K562 (cell line): Measurements from ENCODE around the gene FAM193A. TPM values are rescaled to one million over a fixed set of nuclear protein-coding genes. Genes with fewer than 3 reads are reported as not detected.

Source experiments
- ATAC-seq: fragments of 200-7000 bp; cut with Tn5 transposase; 3 replicates; pipeline ENCODE4 v1.9.1; 2020; ENCODE audit warnings: moderate library complexity
- BruUV-seq: library from RNA; stranded (reverse); fragments of 400-500 nt; replicated peaks from 2 replicates; lab custom pipeline; 2021; lab: Mats Ljungman, UMichigan
- CTCF ChIA-PET: fragments of 300-600 bp; formaldehyde crosslinking; extraction: SDS; loops from one replicate; lab custom pipeline; 2021; ENCODE audit warnings: low intra/inter-chr PET ratio; lab: Yijun Ruan, JAX
- POLR2A ChIA-PET: fragments of 300-600, 350-650 bp; sonication (Branson Sonifier 250); formaldehyde crosslinking; extraction: SDS; loops from one replicate; lab custom pipeline; 2021; ENCODE audit warnings: antibody characterized with exemption, inconsistent platforms; lab: Yijun Ruan, JAX
- DNase-seq, 4 experiments: peaks; one replicate each; pipeline versions ENCODE4 v3.0.0 to v3.0.0-alpha.2; 2011 to 2018; ENCODE audit warnings: low spot score in 3 of 4, mixed read lengths in 3 of 4; ENCODE audit errors: extremely low read depth in 1 of 4
- FAIRE-seq: peaks from 2 replicates; lab custom pipeline; 2011; peaks lifted over from hg19 to GRCh38; lab: Jason Lieb, UNC
- H2AFZ ChIP-seq: 2 replicates; pipeline ENCODE4 v1.6.0; 2011; ENCODE audit warnings: low read depth, low read length, control low read depth, inconsistent platforms
- H3K27ac ChIP-seq: fragments of 200-600 bp; 3 replicates; pipeline ENCODE4 v1.8.0; 2011; ENCODE audit warnings: low read depth, mild to moderate bottlenecking, control low read depth, inconsistent platforms, low read length, moderate library complexity, mixed read lengths; ENCODE audit errors: extremely low read depth
- H3K27me3 ChIP-seq, 2 experiments: fragments of 300-600 bp in 1 of 2; 2 replicates in 1 of 2; 3 replicates in 1 of 2; pipeline versions ENCODE4 v1.6.0 to v1.8.0; 2011; ENCODE audit warnings: inconsistent platforms in 2 of 2, low read length in 2 of 2, mild to moderate bottlenecking in 1 of 2, mixed read lengths in 1 of 2, moderate library complexity in 1 of 2; ENCODE audit not compliant: control insufficient read depth in 2 of 2, insufficient read depth in 2 of 2
- H3K36me3 ChIP-seq: fragments of 300-600 bp; 3 replicates; pipeline ENCODE4 v1.8.0; 2011; ENCODE audit warnings: mild to moderate bottlenecking, low read length, inconsistent platforms; ENCODE audit not compliant: control insufficient read depth, insufficient read depth
- H3K4me1 ChIP-seq, 2 experiments: fragments of 200-600 bp in 1 of 2; replicated peaks in 1 of 2; 2 replicates in 1 of 2; 3 replicates in 1 of 2; pipeline versions ENCODE4 v1.5.1 to v1.8.0; 2011; ENCODE audit warnings: inconsistent platforms in 2 of 2, low read length in 2 of 2, mild to moderate bottlenecking in 1 of 2, mixed read lengths in 1 of 2, moderate library complexity in 1 of 2; ENCODE audit not compliant: control insufficient read depth in 2 of 2, insufficient read depth in 2 of 2
- H3K4me2 ChIP-seq: 2 replicates; pipeline ENCODE4 v1.6.1; 2011; ENCODE audit warnings: low read length, control low read depth, inconsistent platforms, mixed read lengths; ENCODE audit not compliant: insufficient read depth
- H3K4me3 ChIP-seq: fragments of 200-600 bp; sonication (generic), shearing (Covaris generic); 2 replicates; pipeline ENCODE4 v1.5.1; 2016; ENCODE audit warnings: control low read depth, inconsistent platforms
- H3K79me2 ChIP-seq: fragments of 200-600 bp; 3 replicates; pipeline ENCODE4 v1.8.0; 2011; ENCODE audit warnings: low read length, inconsistent platforms; ENCODE audit not compliant: control insufficient read depth, insufficient read depth
- H3K9ac ChIP-seq, 2 experiments: 2 replicates each; pipeline versions ENCODE4 v1.6.0 to v1.6.1; 2011; ENCODE audit warnings: low read depth in 2 of 2, low read length in 2 of 2, control low read depth in 1 of 2, inconsistent platforms in 1 of 2, mild to moderate bottlenecking in 1 of 2, mixed read lengths in 1 of 2; ENCODE audit not compliant: insufficient read depth in 1 of 2
- H3K9me1 ChIP-seq: one replicate; pipeline ENCODE4 v1.6.0; 2011; ENCODE audit warnings: inconsistent platforms, mild to moderate bottlenecking, low read length, moderate library complexity; ENCODE audit not compliant: control insufficient read depth, insufficient read depth
- H3K9me3 ChIP-seq: replicated peaks from 2 replicates; pipeline ENCODE4 v1.5.1; 2011; ENCODE audit warnings: low read depth, low read length, inconsistent platforms; ENCODE audit not compliant: control insufficient read depth, insufficient read depth
- H4K20me1 ChIP-seq: replicated peaks from 2 replicates; pipeline ENCODE4 v1.6.1; 2011; ENCODE audit warnings: low read length, inconsistent platforms, mixed read lengths; ENCODE audit not compliant: control insufficient read depth, insufficient read depth
- BCOR ChIP-seq: fragments of 450-650 bp; IDR thresholded peaks from 2 replicates; pipeline ENCODE4 v1.6.1; 2016
- JUNB ChIP-seq: fragments of 450-650 bp; formaldehyde crosslinking; conservative IDR thresholded peaks from 2 replicates; pipeline ENCODE4 v1.4.0; 2020; ENCODE audit warnings: mild to moderate bottlenecking
- MAFG ChIP-seq: fragments of 450-650 bp; conservative IDR thresholded peaks from 2 replicates; pipeline ENCODE4 v1.6.1; 2016; ENCODE audit warnings: missing genetic modification characterization, missing compliant biosample characterization
- MXD1 ChIP-seq: fragments of 250-450 bp; sonication (Bioruptor Pico); IDR thresholded peaks from 2 replicates; pipeline ENCODE4 v1.8.0; 2021; ENCODE audit warnings: borderline replicate concordance, mild to moderate bottlenecking, moderate library complexity; ENCODE audit not compliant: poor library complexity, severe bottlenecking
- NCOA2 ChIP-seq, 2 experiments: fragments of 450-650 bp; IDR thresholded peaks; 2 replicates each; pipeline ENCODE4 v1.6.1; 2018; ENCODE audit warnings: mild to moderate bottlenecking in 2 of 2, moderate library complexity in 1 of 2; ENCODE audit not compliant: partially characterized antibody in 2 of 2
- RBM25 ChIP-seq: fragments of 200-400 bp; formaldehyde crosslinking; IDR thresholded peaks from 2 replicates; pipeline ENCODE4 v1.6.1; 2018; ENCODE audit warnings: low read length, low read depth, moderate library complexity; ENCODE audit not compliant: severe bottlenecking
- ZKSCAN8 ChIP-seq: fragments of 200-800 bp; sonication (Bioruptor generic); IDR thresholded peaks from 2 replicates; pipeline ENCODE4 v1.6.1; 2016; ENCODE audit warnings: missing genetic modification characterization, missing compliant biosample characterization
- ZNF146 ChIP-seq: IDR thresholded peaks from one replicate; pipeline ENCODE4 v1.6.1; 2018; ENCODE audit warnings: missing compliant biosample characterization; ENCODE audit not compliant: unreplicated experiment
- ZNF212 ChIP-seq: fragments of 450-650 bp; formaldehyde crosslinking; IDR thresholded peaks from 2 replicates; pipeline ENCODE4 v1.4.0; 2020; ENCODE audit warnings: mild to moderate bottlenecking
- ZNF316 ChIP-seq: fragments of 450-650 bp; IDR thresholded peaks from 2 replicates; pipeline ENCODE4 v1.6.1; 2016
- ZNF644 ChIP-seq: fragments of 200-800 bp; sonication (Bioruptor generic); IDR thresholded peaks from 2 replicates; pipeline ENCODE4 v1.6.1; 2016; ENCODE audit warnings: low read depth, missing genetic modification characterization, missing compliant biosample characterization
- WGBS: fragments of 100-300 bp; shearing (Covaris generic); methylation state at CpG from one replicate; pipeline ENCODE4 v1.1.6; 2016; ENCODE audit warnings: low coverage, mixed read lengths; ENCODE audit not compliant: insufficient coverage; ENCODE audit errors: missing lambda C conversion rate; 5-methylcytosine and 5-hydroxymethylcytosine counted together
- in situ Hi-C: fragments of 300-500 bp; cut with MboI; formaldehyde crosslinking; loops from 4 replicates; pipeline ENCODE4 v1.15.0; 2018; ENCODE audit warnings: inconsistent platforms, mixed read lengths
- intact Hi-C: fragments of 100-400 bp; cut with micrococcal nuclease; formaldehyde crosslinking; loops from 2 replicates; pipeline ENCODE4 v1.14.2; 2022
- polyA plus RNA-seq, 8 experiments: library from polyadenylated mRNA; depleted of rRNA in 4 of 8; stranded (reverse) in 5 of 8; unstranded in 3 of 8; fragments of >200 nt; fragmentation: Nextera tagmentation in 2 of 8; fragmentation: Illumina TruSeq in 1 of 8; extraction: Ambion mirVana in 2 of 8; extraction: Trizol in 1 of 8; gene quantifications; 2 replicates each; pipeline versions ENCODE4 v1.2.1 to v1.2.3, GENCODE V29; 2011 to 2014; ENCODE audit warnings: inconsistent platforms in 1 of 8, missing spikeins in 1 of 8
- total RNA-seq, 7 experiments: library from RNA; depleted of rRNA in 6 of 7; stranded (reverse); fragments of >200 nt in 6 of 7; fragmentation: Illumina TruSeq in 2 of 7; extraction: Trizol in 2 of 7; gene quantifications; 2 replicates each; pipeline versions ENCODE4 v1.2.1 to v1.2.3, GENCODE V29; 2011 to 2021; ENCODE audit warnings: low replicate concordance in 1 of 7

FAM193A gene
- total and polyA plus RNA-seq, 9 of the 15 experiments (the other 6 are each of a cell fraction or from before 2014, with no cell fraction given), result 0.46 to 24.6 (median 9.6) TPM

GRCh38 chr4:2578106-2578505, 41.7 kb downstream of the FAM193A start:
- no peak for DNase-seq
- POLR2A ChIA-PET, result interaction anchor here (0.7 to 1.0 kb wide), 3 partner anchors 12 to 141 kb away, joined by 3 to 4 read pairs (median 3); no protein-coding TSS in a partner anchor
- Histone ChIP-seq H3K4me2 (no peak overlapping the region), H3K4me3 (no peak overlapping the region), H3K9ac (no peak overlapping the region), H4K20me1 (peaks cover 10% of the 10 kb centered on the region; the same call in 1 of the 2 replicates), H3K4me1 (peaks cover 0 to under 1% of the 10 kb centered on the region in 2 experiments; a peak in 3 of 5 replicates), H3K79me2 (peaks cover 90% of the 10 kb centered on the region), H3K9me3 (no peaks in the 10 kb centered on the region), H3K27me3 (no peaks in the 10 kb centered on the region), H2AFZ (no peak overlapping the region), H3K36me3 (peaks cover 4% of the 10 kb centered on the region; the same call in 1 of the 3 replicates), H3K27ac (no peak overlapping the region), H3K9me1 (peaks cover 3% of the 10 kb centered on the region)
- in situ Hi-C loops, result no loop called here
- CTCF ChIA-PET, result no interaction called here
- 89% methylated on average over 4 of the region's 4 CpGs for WGBS
- no peak for ATAC-seq
- BruUV-seq, result no TSS peak
- no peak for FAIRE-seq
- intact Hi-C loops, result no loop called here
- TF ChIP-seq MAFG (tag), result 0 out of 2 replicates have a peak, but pooled peaks have one; percentile 10
- TF ChIP-seq ZNF316, result peak; percentile 51
- TF ChIP-seq ZNF212, result no peak
- TF ChIP-seq ZKSCAN8, result no peak

GRCh38 chr4:2579910-2580309, 43.5 kb downstream of the FAM193A start:
- TF ChIP-seq NCOA2 (IDR thresholded peaks at IDR 0.05; ENCODE audit: partially characterized antibody in 2 of 2) (no peak), MXD1 (no peak), JUNB (CRISPR knock-in tag) (no peak), ZNF146 (CRISPR knock-in tag) (peak; percentile 88), BCOR (0 out of 2 replicates have a peak, but pooled peaks have one; percentile 17), ZNF644 (tag) (no peak), RBM25 (peak; percentile 21)
- intact Hi-C loops (no loop called here), in situ Hi-C loops (no loop called here)
- H3K79me2 ChIP-seq, result peaks cover 89% of the 10 kb centered on the region
- POLR2A ChIA-PET, result interaction anchor here (0.7 to 0.9 kb wide), 2 partner anchors 16 to 163 kb away, joined by 3 read pairs; no protein-coding TSS in a partner anchor
- DNase-seq (no peak), ATAC-seq (no peak), FAIRE-seq (no peak)
- CTCF ChIA-PET, result no interaction called here
- peaks cover 3% of the 10 kb centered on the region; the same call in 1 of the 3 replicates for H3K36me3 ChIP-seq
- no TSS peak for BruUV-seq
- no peak overlapping the region for H3K4me3 ChIP-seq
- no peak overlapping the region for H3K9ac ChIP-seq
- H2AFZ ChIP-seq, result no peak overlapping the region
- H3K9me1 ChIP-seq, result no peaks in the 10 kb centered on the region
- WGBS, result 93% methylated on average over 5 of the region's 5 CpGs
- H3K9me3 ChIP-seq, result no peaks in the 10 kb centered on the region
- H3K27ac ChIP-seq, result no peak overlapping the region
- peaks cover 15% of the 10 kb centered on the region; the same call in 1 of the 2 replicates for H4K20me1 ChIP-seq
- H3K4me2 ChIP-seq, result no peak overlapping the region
- H3K27me3 ChIP-seq, result no peaks in the 10 kb centered on the region
- peaks cover 0 to 6% of the 10 kb centered on the region in 2 experiments; a peak in 3 of 5 replicates for H3K4me1 ChIP-seq
